Urinary bladder (tissue), 4 donors: ENCODE data around the gene IZUMO2. TPM values are rescaled to one million over a fixed set of nuclear protein-coding genes. Genes with fewer than 3 reads are reported as not detected.
"Not testable (repeated sequence)": the region's sequence is repeated elsewhere in the genome, so short reads cannot be mapped to it uniquely, and the experiment has no call there.

Experiments used
- DNase-seq: peaks from one replicate; pipeline ENCODE4 v3.0.0-alpha.2; 2015; ENCODE audit errors: extremely low spot score
- H3K27ac ChIP-seq: one replicate; pipeline ENCODE4 v1.5.1; 2013; ENCODE audit warnings: low read depth, mild to moderate bottlenecking, moderate library complexity
- H3K36me3 ChIP-seq: one replicate; pipeline ENCODE4 v1.6.1; 2013; ENCODE audit warnings: mild to moderate bottlenecking, moderate library complexity; ENCODE audit not compliant: insufficient read depth
- H3K4me1 ChIP-seq: one replicate; pipeline ENCODE4 v1.6.1; 2013; ENCODE audit warnings: mild to moderate bottlenecking, moderate library complexity; ENCODE audit not compliant: insufficient read depth
- H3K4me3 ChIP-seq: one replicate; pipeline ENCODE4 v1.5.1; 2013; ENCODE audit warnings: low read depth, low read length
- WGBS: extraction: QIAGEN DNeasy Blood & Tissue Kit; methylation state at CpG from one replicate; pipeline ENCODE4 v1.1.7; 2013; 5-methylcytosine and 5-hydroxymethylcytosine counted together
- polyA plus RNA-seq: library from polyadenylated mRNA; stranded (reverse); fragments of 200-250 nt; gene quantifications from one replicate; pipeline ENCODE4 v1.2.3, GENCODE V29; 2013
- total RNA-seq: library from RNA; depleted of rRNA; stranded (reverse); fragments of >200 nt; gene quantifications from one replicate; pipeline ENCODE4 v1.2.3, GENCODE V29; 2014
- donor health status: healthy with polysubstance abuse.
- donor health status: healthy.

The IZUMO2 gene
- total and polyA plus RNA-seq, 2 donors, result not detected

DNA sequence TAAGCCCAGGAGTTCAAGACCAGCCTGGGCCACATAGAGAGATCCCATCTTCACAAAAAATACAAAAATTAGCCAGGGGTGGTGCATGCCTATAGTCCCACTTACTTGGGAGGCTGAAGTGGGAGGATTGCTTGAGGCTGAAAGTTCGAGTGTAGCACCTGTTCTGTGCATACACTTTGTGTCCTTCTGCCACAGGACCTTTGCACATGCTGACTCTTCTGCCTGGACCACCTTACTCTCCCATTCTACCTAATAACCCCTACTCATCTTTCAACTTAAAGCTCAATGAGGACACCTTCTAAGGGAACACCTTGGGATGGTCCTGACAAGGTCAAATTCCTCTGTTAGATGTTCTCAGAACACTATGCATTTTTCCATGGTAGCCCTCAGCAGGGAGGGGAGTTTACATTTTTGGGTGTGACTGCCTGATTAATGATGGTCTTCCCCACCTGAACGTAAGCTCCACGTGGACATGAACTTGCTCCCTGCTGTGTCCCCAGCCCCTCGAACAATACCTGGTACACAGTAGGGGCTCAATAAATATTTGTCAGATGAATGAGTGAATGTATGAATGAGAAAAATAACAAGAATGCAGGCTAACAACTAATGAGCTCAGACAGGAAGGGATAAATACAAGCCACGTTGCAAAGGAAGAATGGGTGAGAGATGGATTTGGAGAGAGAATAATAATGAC is 11.2 kb upstream of the IZUMO2 start:
- Histone ChIP-seq H3K36me3 (no peaks in the 10 kb centered on the region), H3K4me3 (no peak overlapping the region), H3K27ac (no peak overlapping the region), H3K4me1 (no peaks in the 10 kb centered on the region)
- no peak for DNase-seq
- WGBS, result 64% methylated on average over 5 of the region's 5 CpGs

DNA sequence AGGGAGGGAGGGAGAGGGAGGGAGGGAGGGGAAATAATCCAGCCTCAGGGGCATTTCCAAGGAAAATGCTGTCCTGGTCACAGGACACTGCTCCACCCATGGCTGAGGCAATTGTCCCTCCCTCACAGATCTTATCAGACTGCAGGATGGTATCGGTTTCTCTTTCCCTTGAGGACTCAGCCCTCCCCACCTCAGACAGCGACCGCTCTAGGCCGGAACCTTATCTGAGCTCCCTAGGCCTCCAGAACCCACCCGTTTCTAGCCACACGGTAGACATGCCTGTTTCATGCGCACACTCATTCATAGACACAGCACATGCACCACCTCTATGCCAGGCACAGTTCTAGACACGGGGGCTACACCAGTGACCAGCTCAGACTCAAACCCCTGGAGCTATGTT is 10.0 kb upstream of the IZUMO2 start:
- no peak for DNase-seq
- Histone ChIP-seq H3K4me1 (no peaks in the 10 kb centered on the region), H3K27ac (no peak overlapping the region), H3K4me3 (no peak overlapping the region), H3K36me3 (no peaks in the 10 kb centered on the region)
- 49% methylated on average over 8 of the region's 8 CpGs for WGBS

GRCh38 chr19:50172726-50173125 is 9.6 kb upstream of the IZUMO2 start:
- H3K36me3 ChIP-seq, result no peaks in the 10 kb centered on the region
- no peak overlapping the region for H3K27ac ChIP-seq
- DNase-seq, result no peak
- H3K4me1 ChIP-seq, result no peaks in the 10 kb centered on the region
- no peak overlapping the region for H3K4me3 ChIP-seq

DNA sequence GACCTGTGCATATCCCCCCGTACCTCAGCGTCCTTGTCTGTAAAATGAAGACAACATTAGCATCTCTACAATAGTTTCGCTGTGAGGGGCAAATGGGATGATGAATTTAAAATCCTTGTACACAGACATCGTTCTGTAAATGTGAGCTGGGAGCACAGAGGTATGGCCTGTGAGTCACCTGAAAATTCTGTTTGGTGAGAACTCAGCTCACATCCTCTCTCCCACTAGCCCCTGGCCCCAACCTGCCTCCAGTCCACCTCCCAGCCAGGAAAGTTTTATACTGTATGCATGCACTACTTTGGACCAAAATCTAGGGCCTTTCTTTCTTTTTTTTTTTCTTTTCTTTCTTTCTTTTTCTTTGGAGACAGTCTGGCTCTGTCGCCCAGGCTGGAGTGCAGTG is 8.7 kb upstream of the IZUMO2 start:
- no peak overlapping the region for H3K4me3 ChIP-seq
- DNase-seq, result no peak
- no peaks in the 10 kb centered on the region for H3K36me3 ChIP-seq
- H3K27ac ChIP-seq, result no peak overlapping the region
- H3K4me1 ChIP-seq, result no peaks in the 10 kb centered on the region
- 84% methylated on average over 5 of the region's 5 CpGs for WGBS

GRCh38 chr19:50167314-50167721 is 4.2 kb upstream of the IZUMO2 start:
- 16% methylated on average over 12 of the region's 12 CpGs for WGBS
- DNase-seq, result no peak
- no peak overlapping the region for H3K4me3 ChIP-seq
- H3K27ac ChIP-seq, result no peak overlapping the region
- H3K36me3 ChIP-seq, result no peaks in the 10 kb centered on the region
- no peaks in the 10 kb centered on the region for H3K4me1 ChIP-seq

- no peak for DNase-seq
- Histone ChIP-seq H3K4me3 (no peak overlapping the region), H3K27ac (no peak overlapping the region), H3K4me1 (no peaks in the 10 kb centered on the region), H3K36me3 (no peaks in the 10 kb centered on the region)
- WGBS, result 93% methylated on average over 2 of the region's 2 CpGs
These were observed 4.0 kb downstream of the IZUMO2 start for GRCh38 chr19:50159078-50159477.

- H3K4me1 ChIP-seq, result no peaks in the 10 kb centered on the region
- no peak for DNase-seq
- no peaks in the 10 kb centered on the region for H3K36me3 ChIP-seq
- no peak overlapping the region for H3K27ac ChIP-seq
- no peak overlapping the region for H3K4me3 ChIP-seq
These were observed 4.5 kb downstream of the IZUMO2 start for GRCh38 chr19:50158577-50158976.

GRCh38 chr19:50155520-50156109 is 7.5 kb downstream of the IZUMO2 start:
- WGBS, result 84% methylated on average over 8 of the region's 8 CpGs
- Histone ChIP-seq H3K4me3 (no peak overlapping the region), H3K27ac (no peak overlapping the region), H3K4me1 (no peaks in the 10 kb centered on the region), H3K36me3 (no peaks in the 10 kb centered on the region)
- DNase-seq, result no peak

DNA sequence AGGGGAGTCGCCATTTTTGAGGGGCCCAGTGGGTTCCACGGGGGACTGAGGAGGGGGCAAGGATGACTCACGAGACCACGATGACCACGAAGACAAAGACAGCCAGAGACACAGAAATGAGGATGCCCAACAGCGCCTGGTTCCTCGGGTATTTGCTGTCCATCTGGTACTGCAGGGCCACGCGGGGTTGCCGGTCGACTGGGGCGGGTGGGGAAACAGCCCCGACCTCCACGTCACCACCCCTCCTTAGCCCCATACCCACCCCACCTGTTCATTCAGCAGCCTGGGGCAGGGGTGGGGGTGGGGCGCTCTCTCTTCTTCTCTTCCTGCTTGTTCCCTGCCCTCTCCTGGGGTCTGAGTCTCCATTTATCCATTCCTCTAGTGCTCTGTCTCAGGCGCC is 8.6 kb downstream of the IZUMO2 start:
- 81% methylated on average over 16 of the region's 16 CpGs for WGBS
- Histone ChIP-seq H3K4me1 (no peaks in the 10 kb centered on the region), H3K27ac (no peak overlapping the region), H3K36me3 (no peaks in the 10 kb centered on the region), H3K4me3 (no peak overlapping the region)
- DNase-seq, result no peak

DNA sequence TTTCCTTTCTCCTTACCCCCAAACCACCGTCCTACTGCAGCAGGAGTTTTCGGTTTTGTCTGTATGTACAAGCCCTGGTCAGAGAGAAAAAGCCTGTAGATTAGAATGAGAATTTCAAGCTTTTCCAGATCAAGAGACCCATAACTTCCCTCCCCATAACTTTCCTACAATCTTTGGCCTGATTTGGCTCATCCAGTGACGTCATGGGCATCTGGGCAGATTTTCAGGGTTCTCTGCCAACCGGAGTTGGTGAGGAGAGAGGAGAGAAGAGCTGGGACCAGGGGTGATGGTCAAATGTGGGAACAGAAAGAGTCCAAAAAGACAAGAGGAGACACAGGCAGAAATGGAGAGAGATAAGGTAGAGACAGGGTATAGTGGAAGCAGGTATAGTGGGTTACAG is 10.5 kb downstream of the IZUMO2 start:
- H3K36me3 ChIP-seq, result no peaks in the 10 kb centered on the region
- H3K27ac ChIP-seq, result no peak overlapping the region
- no peak overlapping the region for H3K4me3 ChIP-seq
- DNase-seq, result no peak
- 72% methylated on average over 4 of the region's 4 CpGs for WGBS
- no peaks in the 10 kb centered on the region for H3K4me1 ChIP-seq

DNA sequence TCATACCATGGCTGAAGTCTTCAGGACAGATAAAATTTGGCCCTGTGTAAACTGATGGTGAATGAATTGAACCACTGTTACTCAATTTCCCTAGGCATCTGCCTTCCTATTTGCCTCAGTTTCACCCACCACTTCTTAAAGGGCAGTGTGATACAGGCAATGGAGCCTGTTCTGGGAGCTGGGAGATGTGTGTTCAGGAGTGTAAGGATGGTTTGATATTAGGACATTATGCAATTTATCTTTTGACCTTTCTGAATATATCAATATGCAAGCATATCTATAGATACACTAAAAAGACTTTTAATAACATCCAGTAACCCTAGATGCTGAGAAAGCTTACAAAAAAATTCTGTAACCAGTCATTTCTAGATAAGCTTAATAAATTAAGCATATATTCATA is 14.6 kb downstream of the IZUMO2 start:
- Histone ChIP-seq H3K27ac (no peak overlapping the region), H3K36me3 (no peaks in the 10 kb centered on the region), H3K4me3 (no peak overlapping the region), H3K4me1 (no peaks in the 10 kb centered on the region)
- no peak for DNase-seq

DNA sequence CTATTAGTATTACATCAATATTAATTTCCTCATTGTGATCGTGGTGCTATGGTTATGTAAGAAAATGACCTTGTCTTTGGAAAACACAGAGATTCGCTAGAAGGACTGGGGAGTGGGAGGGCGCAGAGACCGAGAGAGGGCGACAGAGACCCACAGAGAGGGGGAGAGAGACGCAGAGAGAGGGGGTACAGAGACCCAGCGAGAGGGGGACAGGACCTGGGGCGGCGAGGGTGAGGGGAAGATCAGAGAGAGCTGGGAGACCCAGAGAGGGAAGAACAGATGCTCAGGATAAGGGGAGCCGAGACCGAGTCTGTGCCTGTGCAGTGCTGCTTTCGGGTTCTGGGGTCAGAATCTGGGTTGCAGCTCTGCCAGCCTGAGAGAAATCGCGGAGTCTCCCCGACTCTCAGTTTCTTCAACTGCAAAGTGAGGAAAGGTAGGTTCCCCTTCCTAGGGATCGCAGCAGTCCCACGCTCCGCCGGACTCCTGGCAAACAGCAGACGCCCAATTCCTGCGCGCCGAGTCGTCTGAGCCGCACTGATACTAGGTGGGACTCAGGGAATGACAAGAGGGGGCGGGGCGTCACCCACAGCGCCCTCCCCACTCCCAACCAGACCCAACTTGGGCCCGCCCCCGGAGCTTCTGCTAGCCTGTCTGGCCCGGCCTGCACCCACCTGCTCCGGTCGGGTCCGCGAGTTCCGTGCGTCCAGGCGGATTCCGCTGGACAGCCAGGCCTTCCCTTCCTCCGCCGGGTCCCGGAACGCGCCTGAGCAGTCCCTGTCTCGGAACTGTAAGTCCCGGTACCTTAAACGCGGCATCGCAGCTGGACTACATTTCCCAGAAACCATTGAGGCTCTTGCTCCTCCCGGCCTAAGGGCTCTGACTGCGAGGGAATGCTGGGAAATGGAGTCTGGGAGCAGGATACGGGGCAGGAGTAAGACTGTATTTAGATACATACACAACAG is 15.3 kb downstream of the IZUMO2 start:
- DNase-seq, result peak; percentile 80
- H3K4me1 ChIP-seq, result no peaks in the 10 kb centered on the region
- peak overlapping the region; percentile 51 for H3K4me3 ChIP-seq
- no peaks in the 10 kb centered on the region for H3K36me3 ChIP-seq
- peak overlapping the region; percentile 42 for H3K27ac ChIP-seq
- 1% methylated on average over 52 of the region's 52 CpGs for WGBS

DNA sequence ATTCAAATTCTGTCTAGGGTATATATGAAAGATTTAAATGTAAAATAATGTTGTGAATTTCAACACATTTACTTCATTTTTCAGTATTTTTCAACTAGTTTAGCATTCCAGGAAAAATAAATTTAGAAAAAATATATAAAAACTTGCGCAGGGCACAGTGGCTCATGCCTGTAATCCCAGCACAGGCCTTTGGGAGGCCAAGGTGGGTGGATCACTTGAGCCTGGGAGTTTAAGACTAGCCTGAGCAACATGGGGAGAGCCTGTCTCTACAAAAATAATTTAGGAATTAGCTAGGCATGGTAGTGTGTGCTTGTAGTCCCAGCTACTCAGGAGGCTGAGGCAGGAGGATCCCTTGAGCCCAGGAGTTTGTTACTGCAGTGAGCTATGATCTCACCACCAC is 21.2 kb downstream of the IZUMO2 start:
- H3K36me3 ChIP-seq, H3K27ac ChIP-seq, DNase-seq, H3K4me1 ChIP-seq, H3K4me3 ChIP-seq: not testable (repeated sequence)
- 90% methylated on average over 1 of the region's 1 CpG for WGBS
